Esophagus squamous epithelium (tissue), 5 donors: ENCODE results near the gene FBXL17. TPM values are rescaled to one million over a fixed set of nuclear protein-coding genes. Genes with fewer than 3 reads are reported as not detected.

ENCODE experiments used
- DNase-seq: peaks from one replicate; lab custom pipeline; 2025; lab: John Stamatoyannopoulos, UW
- H3K27ac ChIP-seq, 4 donors: fragments of 200-600 bp; sonication (generic); one replicate each; pipeline ENCODE4 v1.5.1; 2016 to 2019; ENCODE audit warnings: mild to moderate bottlenecking in 1 of 4
- H3K27me3 ChIP-seq, 4 donors: fragments of 200-600 bp; sonication (generic); 1 replicate in 3 of 4; 2 replicates in 1 of 4; pipeline versions ENCODE4 v1.5.1 to v1.6.0; 2017 to 2021; ENCODE audit warnings: antibody characterized with exemption in 1 of 4
- H3K36me3 ChIP-seq, 3 donors: fragments of 200-600 bp; sonication (generic); one replicate each; pipeline ENCODE4 v1.5.1; 2016 to 2019
- H3K4me1 ChIP-seq, 3 donors: fragments of 200-600 bp; sonication (generic); one replicate each; pipeline ENCODE4 v1.5.1; 2017 to 2019
- H3K4me3 ChIP-seq, 4 donors: fragments of 200-600 bp; sonication (generic); 1 replicate in 3 of 4; 2 replicates in 1 of 4; pipeline ENCODE4 v1.5.1; 2016 to 2019; ENCODE audit warnings: mild to moderate bottlenecking in 2 of 4, moderate library complexity in 1 of 4
- H3K9me3 ChIP-seq, 3 donors: fragments of 200-600 bp; sonication (generic); one replicate each; pipeline ENCODE4 v1.5.1; 2016 to 2019
- POLR2A ChIP-seq, 4 donors: fragments of 450-650 bp; IDR thresholded peaks; one replicate each; pipeline ENCODE4 v1.6.1; 2017; ENCODE audit warnings: antibody characterized with exemption in 4 of 4, mild to moderate bottlenecking in 4 of 4, moderate library complexity in 3 of 4
- WGBS, 2 donors: methylation state at CpG; one replicate each; pipeline ENCODE4 v1.1.5; 2018; 5-methylcytosine and 5-hydroxymethylcytosine counted together
- intact Hi-C: fragments of 100-400 bp; cut with DNase I; formaldehyde crosslinking; loops from one replicate; pipeline ENCODE4 v1.15.0; 2022
- total RNA-seq, 4 donors: library from RNA; depleted of rRNA; stranded (reverse); fragments of >200 nt; gene quantifications; one replicate each; pipeline ENCODE4 v1.1.0, GENCODE V29; 2016
- TF ChIP-seq, protein P1 (sequence below), 6 experiments: fragments of 450-650 bp in 4 of 6; fragments of 200-600 bp in 2 of 6; sonication (generic) in 2 of 6; IDR thresholded peaks; one replicate each; pipeline ENCODE4 v1.5.1; 2016 to 2019; ENCODE audit warnings: antibody characterized with exemption in 6 of 6, mild to moderate bottlenecking in 4 of 6, moderate library complexity in 4 of 6
- donor health status: DM: yes; HTN: yes; CAD: no.

FBXL17 gene
- total RNA-seq, 4 donors from 2014 or later = 11.8 to 23.5 (median 13.8) TPM

DNA sequence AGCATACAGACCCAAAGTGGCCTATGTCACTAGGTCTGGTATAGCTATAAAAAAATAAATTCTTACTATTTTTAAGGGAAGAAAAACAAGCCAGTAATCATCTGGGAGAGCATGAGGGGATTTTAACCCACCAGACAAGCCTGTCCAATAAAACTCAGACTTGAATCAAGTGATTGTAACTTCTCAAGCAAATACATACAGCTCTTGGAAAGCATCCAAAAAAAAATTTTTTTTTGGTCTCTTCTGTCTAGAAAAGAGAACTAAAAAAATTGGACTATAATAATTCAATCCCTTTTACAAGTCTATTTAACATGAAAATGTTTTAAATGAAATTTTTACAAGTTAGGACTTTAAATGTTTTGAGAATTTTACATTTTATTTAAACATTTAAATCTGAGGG is 61.7 kb downstream of the FBXL17 start:
- Histone ChIP-seq H3K27ac (no peak overlapping the region), H3K4me3 (no peak overlapping the region), H3K27me3 (no peaks in the 10 kb centered on the region), H3K9me3 (no peaks in the 10 kb centered on the region), H3K36me3 (no peaks in the 10 kb centered on the region), H3K4me1 (no peaks in the 10 kb centered on the region)
- intact Hi-C loops = no loop called here
- DNase-seq = no peak
- TF ChIP-seq POLR2A (IDR thresholded peaks at IDR 0.05) = no peak
- TF ChIP-seq, protein P1, sequence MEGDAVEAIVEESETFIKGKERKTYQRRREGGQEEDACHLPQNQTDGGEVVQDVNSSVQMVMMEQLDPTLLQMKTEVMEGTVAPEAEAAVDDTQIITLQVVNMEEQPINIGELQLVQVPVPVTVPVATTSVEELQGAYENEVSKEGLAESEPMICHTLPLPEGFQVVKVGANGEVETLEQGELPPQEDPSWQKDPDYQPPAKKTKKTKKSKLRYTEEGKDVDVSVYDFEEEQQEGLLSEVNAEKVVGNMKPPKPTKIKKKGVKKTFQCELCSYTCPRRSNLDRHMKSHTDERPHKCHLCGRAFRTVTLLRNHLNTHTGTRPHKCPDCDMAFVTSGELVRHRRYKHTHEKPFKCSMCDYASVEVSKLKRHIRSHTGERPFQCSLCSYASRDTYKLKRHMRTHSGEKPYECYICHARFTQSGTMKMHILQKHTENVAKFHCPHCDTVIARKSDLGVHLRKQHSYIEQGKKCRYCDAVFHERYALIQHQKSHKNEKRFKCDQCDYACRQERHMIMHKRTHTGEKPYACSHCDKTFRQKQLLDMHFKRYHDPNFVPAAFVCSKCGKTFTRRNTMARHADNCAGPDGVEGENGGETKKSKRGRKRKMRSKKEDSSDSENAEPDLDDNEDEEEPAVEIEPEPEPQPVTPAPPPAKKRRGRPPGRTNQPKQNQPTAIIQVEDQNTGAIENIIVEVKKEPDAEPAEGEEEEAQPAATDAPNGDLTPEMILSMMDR (IDR thresholded peaks at IDR 0.05) = no peak

DNA sequence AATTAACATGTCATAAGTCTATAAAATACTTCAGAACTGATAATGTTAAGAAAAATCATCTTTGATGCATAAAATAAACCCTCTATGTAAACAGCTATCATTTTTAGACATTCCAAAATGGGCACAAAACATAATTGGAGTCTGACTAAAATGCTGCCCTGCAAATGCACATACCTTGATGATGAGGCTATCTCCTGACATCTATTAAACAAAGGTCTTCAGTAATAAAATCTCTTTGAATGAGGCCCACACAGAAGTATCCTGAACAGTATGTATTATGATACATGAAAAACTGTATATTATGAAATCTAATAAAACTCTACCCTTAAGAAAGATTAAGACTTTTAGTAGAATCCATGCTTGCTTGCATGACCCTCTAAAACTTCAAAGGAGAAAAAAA is 66.1 kb downstream of the FBXL17 start:
- no peak overlapping the region for H3K4me3 ChIP-seq
- no peaks in the 10 kb centered on the region for H3K9me3 ChIP-seq
- no peak for DNase-seq
- TF ChIP-seq POLR2A (IDR thresholded peaks at IDR 0.05) = no peak
- TF ChIP-seq, protein P1 (IDR thresholded peaks at IDR 0.05) = no peak
- intact Hi-C loops = no loop called here
- no peaks in the 10 kb centered on the region for H3K36me3 ChIP-seq
- H3K4me1 ChIP-seq = no peaks in the 10 kb centered on the region
- H3K27ac ChIP-seq = no peak overlapping the region
- H3K27me3 ChIP-seq = no peaks in the 10 kb centered on the region

DNA sequence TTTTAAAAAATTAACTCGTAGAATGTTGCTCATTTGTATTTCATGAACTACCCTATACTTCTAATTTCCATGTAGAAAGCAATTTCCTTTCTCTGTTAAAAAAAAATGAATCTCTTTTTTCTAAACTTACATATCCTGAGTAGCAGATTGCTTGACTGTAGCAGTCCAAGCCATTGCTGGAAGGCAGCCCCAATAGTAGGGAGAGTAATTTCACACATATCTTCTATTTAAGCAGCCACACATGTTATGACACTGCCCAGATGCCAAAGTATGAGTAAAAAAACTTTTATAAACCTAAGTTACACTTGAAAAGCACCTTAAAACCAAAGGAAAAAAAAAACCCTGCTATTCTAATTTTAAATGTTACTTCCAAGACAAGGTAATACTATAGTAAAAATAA is 69.6 kb downstream of the FBXL17 start:
- H3K4me1 ChIP-seq = no peaks in the 10 kb centered on the region
- intact Hi-C loops = no loop called here
- TF ChIP-seq, protein P1 (IDR thresholded peaks at IDR 0.05) = no peak
- TF ChIP-seq POLR2A (IDR thresholded peaks at IDR 0.05) = no peak
- no peak overlapping the region for H3K4me3 ChIP-seq
- WGBS, 2 donors = 91 to 93% methylated on average over 1 of the region's 1 CpG
- no peaks in the 10 kb centered on the region for H3K36me3 ChIP-seq
- H3K27ac ChIP-seq = no peak overlapping the region
- H3K9me3 ChIP-seq = no peaks in the 10 kb centered on the region
- H3K27me3 ChIP-seq = no peaks in the 10 kb centered on the region
- DNase-seq = no peak

DNA sequence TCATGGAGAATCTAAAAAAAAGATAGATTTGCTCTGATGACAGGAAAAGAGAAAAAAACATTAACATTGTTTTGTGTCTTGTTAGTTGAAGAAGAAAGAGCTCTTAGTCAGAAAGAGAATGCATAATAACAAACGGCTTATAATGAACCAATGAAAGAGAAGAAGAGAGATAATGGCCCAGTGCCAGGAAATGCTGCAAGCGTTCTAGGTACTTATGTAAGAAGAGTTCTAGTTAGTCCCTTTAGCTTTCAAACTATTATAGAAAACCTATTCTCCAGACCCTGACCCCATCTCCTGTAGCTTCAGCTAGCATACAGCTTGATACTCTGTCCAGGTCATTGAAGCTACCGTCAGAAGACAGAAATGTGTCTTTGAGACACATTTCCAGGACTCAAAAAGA is 70.2 kb downstream of the FBXL17 start:
- no peak for DNase-seq
- Histone ChIP-seq H3K27ac (no peak overlapping the region), H3K9me3 (no peaks in the 10 kb centered on the region), H3K36me3 (no peaks in the 10 kb centered on the region), H3K4me3 (no peak overlapping the region), H3K4me1 (no peaks in the 10 kb centered on the region), H3K27me3 (no peaks in the 10 kb centered on the region)
- intact Hi-C loops = no loop called here
- WGBS, 2 donors = 72 to 84% methylated on average over 3 of the region's 3 CpGs
- TF ChIP-seq POLR2A (IDR thresholded peaks at IDR 0.05) = no peak
- TF ChIP-seq, protein P1 (IDR thresholded peaks at IDR 0.05) = no peak

DNA sequence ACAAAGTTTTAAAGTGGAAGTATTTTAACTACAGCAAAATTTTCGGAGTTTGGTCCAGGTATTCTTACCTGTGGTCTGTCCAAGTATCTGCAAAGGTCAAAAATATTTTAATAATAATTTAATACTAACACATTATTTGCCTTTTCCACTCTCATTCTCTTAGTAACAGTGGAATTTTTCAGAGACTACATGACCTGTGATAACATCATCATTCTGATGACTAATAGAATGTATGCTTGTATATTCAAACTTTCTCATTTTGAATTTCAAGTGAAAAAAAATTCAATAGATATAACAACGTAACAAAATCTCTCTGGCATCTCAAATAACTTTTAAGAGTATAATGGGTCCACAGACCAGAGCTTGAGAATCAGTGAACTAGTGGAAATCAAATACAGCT is 78.3 kb downstream of the FBXL17 start:
- Histone ChIP-seq H3K4me3 (no peak overlapping the region), H3K9me3 (no peaks in the 10 kb centered on the region), H3K36me3 (no peaks in the 10 kb centered on the region), H3K27ac (no peak overlapping the region), H3K27me3 (no peaks in the 10 kb centered on the region), H3K4me1 (no peaks in the 10 kb centered on the region)
- no peak for TF ChIP-seq POLR2A (IDR thresholded peaks at IDR 0.05)
- TF ChIP-seq, protein P1 (IDR thresholded peaks at IDR 0.05) = no peak
- intact Hi-C loops = no loop called here
- WGBS, 2 donors = 69 to 81% methylated on average over 2 of the region's 2 CpGs
- no peak for DNase-seq
